Measurements from ENCODE around the gene FBXL17.

FBXL17 gene

GRCh38 chr5:107951309-107951708 lies 430.6 kb downstream of the FBXL17 start:
- no peak for DNase-seq (ENCODE audit: low read depth)

DNA sequence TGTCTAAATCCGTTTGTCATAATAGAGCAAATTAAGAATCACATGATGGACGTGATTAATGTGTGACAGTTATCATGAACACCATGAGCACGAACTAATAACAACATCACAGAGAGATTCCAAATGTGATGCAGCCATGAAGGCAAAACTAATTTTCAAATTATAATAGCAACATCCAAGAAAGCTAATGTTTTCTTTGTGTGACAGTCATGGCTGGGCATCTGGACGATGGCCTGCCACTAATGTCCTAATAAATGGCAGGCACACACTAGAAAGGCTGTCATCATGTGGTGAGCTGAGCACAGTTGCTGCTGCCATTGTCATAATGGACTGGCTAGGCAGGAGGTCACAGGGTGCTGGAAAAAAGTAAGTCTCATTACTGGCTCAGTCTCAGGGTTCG lies 431.1 kb downstream of the FBXL17 start:
- DNase-seq (ENCODE audit: low read depth) = no peak

DNA sequence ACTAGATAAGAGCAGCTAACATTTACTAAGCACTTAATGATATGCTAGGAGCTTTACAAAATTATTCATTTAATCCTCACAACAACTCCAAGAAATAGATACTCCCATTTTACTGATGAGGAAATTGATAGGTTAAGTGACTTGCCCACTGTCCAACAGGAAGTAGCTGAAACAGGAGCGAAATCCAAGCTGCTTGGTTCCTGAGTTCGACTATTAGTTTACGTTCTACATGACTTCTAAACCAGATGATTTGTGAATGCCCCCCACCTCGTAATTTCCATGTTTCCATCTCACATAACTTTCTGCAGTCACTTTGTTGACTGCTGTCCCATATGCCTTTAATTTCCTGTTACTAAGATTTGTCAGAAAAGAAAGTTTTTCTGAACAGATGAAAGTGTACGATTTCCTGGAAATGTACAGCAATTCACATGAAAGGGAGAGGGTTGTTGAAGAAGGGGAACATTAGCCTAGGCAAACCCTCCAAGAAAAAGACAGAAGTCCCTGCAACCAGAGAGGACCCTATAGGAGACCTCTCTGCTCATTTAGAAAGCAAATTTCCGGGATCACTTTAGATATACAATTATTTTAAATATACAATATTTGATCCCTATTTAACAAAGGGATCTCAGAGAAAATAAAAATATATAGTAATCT lies 432.1 kb downstream of the FBXL17 start:
- DNase-seq (ENCODE audit: low read depth) = no peak

DNA sequence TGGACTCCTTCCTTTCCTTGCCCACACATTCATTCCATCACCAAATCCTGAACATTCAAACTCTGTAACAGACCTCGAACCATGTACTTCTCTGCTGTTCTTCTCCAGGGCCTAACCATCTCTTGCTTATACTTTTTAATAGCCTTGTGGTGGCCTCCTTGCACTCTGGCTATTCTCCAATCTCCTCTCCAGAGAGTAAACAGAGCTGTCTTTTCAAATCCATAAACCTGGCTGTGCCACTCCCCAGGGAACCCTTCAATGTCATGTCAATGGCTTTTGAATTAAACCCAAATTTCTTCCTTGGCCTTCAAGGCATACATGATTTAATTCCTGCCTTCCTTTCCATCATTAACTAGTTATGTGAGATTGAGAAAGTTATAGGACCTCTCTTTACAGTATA lies 433.5 kb downstream of the FBXL17 start:
- DNase-seq (ENCODE audit: low read depth) = no peak

- no peak for DNase-seq (ENCODE audit: low read depth)
Measured at GRCh38 chr5:107945061-107945460, 436.8 kb downstream of the FBXL17 start.

DNA sequence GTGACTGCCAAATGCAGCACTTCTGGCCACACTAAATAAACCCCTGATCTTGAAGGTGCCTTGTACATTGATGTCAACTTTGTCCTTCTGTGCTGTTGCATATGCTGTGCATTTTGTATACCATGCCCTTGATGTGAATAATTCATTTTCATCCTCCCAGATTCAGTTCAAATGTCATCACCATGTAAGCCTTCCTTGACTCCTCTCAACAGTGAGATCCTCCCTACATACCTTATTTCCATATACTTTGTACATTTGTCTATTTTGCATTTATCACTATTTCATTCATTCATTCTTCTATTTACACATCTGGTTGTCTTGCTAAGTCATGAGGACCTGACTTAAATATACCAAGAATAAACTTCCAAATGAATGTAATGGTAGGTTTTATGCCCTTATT lies 438.0 kb downstream of the FBXL17 start:
- no peak for DNase-seq (ENCODE audit: low read depth)

DNA sequence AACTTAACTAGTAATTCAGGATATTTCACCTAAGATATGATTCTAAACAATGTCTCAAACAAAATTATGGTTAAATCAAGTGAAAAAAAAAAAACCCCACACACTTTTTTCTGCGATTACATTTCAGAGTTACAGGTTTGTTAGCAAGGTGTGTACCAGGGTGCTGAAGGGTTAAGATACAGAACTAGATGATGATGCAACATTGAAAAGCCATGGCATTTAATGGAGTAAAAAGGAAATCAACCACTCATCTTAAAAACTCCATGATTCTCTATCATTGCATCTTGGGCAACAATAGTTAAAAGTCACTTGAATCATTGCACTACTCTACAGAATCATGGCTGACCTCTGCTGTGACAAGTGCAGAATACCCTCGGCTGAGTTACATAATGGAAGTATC lies 440.9 kb downstream of the FBXL17 start:
- DNase-seq (ENCODE audit: low read depth) = no peak

GRCh38 chr5:107937651-107938355 lies 444.1 kb downstream of the FBXL17 start:
- DNase-seq (ENCODE audit: low read depth) = no peak

GRCh38 chr5:107937204-107937603 lies 444.7 kb downstream of the FBXL17 start:
- DNase-seq (ENCODE audit: low read depth) = no peak

GRCh38 chr5:107936515-107936914 lies 445.4 kb downstream of the FBXL17 start:
- no peak for DNase-seq (ENCODE audit: low read depth)

DNA sequence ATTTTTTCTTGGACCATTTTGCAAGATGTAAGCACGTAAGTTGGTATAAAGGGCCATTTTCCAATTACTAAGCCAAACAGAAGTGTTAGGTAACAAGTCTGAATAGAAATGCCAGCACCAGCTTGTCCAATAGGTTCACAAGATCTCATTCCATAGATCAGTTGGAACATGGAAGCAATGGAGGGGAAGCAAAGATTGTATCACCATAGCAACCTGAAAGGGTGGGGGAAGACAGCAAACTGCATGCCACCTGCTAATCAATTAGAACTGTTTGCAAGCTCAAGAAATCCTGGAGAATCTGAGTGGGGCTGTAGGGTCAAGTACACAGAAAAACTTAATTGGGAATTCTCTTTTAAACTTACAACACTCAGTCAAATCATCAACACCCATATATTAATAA lies 446.3 kb downstream of the FBXL17 start:
- DNase-seq (ENCODE audit: low read depth) = no peak

DNA sequence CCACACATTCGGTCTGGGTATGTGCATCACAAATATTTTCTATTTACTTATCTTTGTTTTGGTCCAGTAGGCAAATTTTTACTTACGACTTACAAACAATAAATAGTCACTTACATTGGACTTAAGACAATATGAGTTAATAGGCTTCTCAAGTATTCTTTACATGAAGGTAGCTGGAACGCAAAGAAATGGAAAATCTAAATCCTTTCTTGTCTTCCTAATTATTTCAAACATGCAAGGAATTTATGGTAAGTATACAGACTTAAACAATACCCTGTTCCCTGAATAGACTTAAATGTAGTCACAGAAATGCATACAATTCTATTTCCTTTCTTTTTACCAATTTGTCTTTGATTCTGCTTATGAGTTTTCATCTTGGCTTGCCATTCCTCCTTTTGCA lies 448.6 kb downstream of the FBXL17 start:
- no peak for DNase-seq (ENCODE audit: low read depth)

DNA sequence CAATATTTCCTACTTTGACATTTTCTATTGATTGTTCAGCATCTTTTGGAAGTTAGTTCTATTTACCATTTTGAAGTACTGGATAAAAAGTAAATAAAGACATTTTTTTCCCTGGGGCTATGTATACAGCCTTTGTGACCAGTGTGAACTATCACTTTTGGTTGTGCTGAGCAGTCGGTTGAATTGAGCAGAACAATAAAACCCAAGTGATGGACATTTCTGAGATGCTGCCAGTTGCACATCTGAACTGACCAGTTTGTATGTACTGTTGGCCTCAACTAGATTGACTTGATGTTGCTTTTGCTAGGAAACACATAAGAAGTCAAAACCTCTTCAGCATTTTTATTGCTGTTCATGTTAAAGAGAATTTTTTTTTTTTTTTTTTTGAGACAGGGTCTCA lies 451.0 kb downstream of the FBXL17 start:
- no peak for DNase-seq (ENCODE audit: low read depth)

- no peak for DNase-seq (ENCODE audit: low read depth)
Measured at GRCh38 chr5:107930092-107930491, 451.8 kb downstream of the FBXL17 start.

GRCh38 chr5:107929080-107929479 lies 452.8 kb downstream of the FBXL17 start:
- DNase-seq (ENCODE audit: low read depth) = no peak

DNA sequence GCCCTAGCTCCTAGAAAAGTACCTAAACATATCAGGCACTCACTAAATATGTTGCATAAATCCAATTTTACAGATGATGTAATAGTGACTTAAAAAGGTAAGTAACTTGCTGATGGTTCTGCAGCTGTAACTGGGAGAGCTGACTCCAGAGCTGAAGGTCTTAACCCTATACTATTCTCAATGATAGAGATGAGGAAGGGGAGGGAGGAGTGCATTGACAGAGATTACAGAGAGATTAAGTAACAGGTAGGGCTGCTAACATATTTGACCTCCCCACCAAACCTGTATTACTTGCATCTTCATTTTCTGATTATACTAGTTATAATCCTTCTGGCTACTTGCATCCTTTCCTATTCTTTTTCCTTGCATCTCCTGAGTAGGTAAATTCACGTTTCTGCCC lies 455.8 kb downstream of the FBXL17 start:
- DNase-seq (ENCODE audit: low read depth) = no peak

GRCh38 chr5:107925200-107925599 lies 456.7 kb downstream of the FBXL17 start:
- DNase-seq (ENCODE audit: low read depth) = no peak

DNA sequence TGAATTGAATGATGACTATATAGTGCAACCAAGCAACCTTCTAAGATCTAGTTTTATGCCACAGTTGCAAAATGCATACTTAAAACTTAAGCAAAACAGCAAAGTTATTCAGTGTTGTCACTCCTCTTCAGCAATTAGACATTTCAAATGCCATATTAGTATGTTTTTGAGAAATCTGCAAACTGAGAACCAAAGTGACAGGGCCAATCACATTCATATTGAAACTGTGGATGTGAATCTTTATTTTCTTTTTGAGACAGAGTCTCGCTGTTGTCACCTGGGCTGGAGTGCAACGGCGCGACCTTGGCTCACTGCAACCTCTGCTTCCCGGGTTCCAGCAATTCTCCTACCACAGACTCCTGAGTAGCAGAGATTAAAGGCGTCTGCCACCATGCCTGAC lies 461.9 kb downstream of the FBXL17 start:
- no peak for DNase-seq (ENCODE audit: low read depth)

DNA sequence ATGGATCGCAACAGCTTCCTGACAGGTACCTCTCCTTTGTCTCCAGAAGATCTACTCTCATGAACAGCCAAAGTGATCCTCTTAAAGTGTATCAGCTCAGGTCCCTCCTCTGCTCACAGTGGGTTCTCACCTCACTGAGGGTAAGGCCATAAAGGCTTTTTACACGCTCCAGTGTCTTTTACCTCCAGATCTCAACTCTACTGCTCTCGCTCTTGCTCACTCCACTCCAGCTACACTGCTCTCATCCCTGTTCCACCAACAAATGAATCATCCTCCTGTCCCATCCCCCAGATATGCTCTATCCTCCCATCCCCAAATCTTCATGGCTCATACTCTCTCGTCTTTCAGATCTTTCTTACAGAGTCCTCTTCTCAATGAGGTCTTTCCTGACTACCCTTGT lies 462.5 kb downstream of the FBXL17 start:
- DNase-seq (ENCODE audit: low read depth) = no peak

DNA sequence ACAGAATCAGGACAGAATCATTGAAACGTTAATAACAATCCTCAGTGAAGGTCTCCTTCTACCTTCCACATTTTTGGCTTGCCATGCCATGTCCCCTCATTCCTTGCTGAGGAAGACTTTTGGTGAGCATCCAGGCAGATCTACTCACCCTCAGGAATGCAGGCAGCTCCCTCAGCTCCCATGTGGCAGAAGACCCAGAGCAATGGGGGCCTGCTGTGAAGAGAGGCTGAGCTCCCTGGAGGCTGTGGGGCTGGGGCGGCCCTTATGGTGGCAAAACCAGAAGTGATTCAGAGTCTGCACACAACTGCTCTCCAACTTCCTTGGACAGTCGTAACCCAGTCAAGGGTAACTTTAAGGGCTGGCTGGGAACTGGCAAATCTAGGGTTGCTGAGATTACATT lies 463.9 kb downstream of the FBXL17 start:
- no peak for DNase-seq (ENCODE audit: low read depth)

DNA sequence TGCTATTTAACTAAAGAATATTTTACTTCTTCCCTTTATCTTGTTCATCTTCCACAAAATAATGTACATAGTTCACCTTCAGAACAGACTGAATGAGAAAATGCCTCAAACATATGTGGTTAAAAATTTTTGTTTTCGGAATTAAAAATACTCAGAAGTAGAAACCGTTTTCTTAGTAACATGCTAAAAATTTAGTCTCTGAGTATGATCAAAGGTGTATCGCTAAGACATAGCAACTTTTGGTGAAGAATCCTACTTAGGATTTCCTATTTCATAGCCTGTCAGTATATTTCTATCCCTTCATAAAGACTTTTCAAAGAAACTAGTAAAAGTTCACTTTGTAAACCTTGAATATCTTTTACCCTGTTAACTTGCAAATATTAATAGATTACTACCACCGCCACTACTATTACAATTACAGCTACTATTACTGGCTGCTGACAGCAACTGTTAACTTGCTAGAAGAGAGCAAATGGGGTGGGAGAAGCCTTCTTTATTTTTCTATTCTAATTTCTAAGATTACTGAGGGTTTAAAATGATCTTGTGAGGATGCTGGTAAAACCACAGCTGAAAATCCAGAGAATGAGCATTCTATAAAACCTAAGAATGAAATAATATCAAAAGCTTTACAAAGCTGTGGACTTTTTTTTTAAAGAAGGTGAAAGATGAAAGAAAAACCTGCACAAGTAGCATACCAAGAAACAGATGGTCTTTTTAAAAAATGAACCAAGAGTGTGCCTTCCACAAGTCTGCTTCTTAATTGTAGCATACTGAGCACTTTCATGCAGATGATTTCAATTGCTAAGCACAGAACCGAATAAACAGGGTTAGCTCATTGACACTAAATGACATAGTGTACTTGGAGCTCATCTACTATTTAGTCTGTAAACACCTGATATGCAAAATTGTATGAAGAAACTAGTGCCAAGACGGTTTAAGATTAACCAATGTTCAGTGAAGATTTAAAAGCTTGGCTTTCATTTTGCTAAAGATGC lies 464.9 kb downstream of the FBXL17 start:
- no peak for DNase-seq (ENCODE audit: low read depth)

GRCh38 chr5:107915176-107915812 lies 466.6 kb downstream of the FBXL17 start:
- DNase-seq (ENCODE audit: low read depth) = no peak
